ENCODE results near the gene DNPEP.

Gene DNPEP

GRCh38 chr2:219416938-219417337, 29.2 kb upstream of the DNPEP start:
- no peak overlapping the region for H3K9ac ChIP-seq (ENCODE audit: low read length)
- no peak overlapping the region for H3K4me2 ChIP-seq (ENCODE audit: low read length)
- no peak overlapping the region for H3K27ac ChIP-seq (ENCODE audit: low read depth, low read length, poor library complexity, severe bottlenecking)
- 0 out of 2 replicates have a peak, but pooled peaks cover 2% of the 10 kb centered on the region for H3K9me3 ChIP-seq (ENCODE audit: low read length)
- H2AFZ ChIP-seq (ENCODE audit: low read length), result no peak overlapping the region
- H3K9me2 ChIP-seq (ENCODE audit: low read depth, low read length), result no peaks in the 10 kb centered on the region
- no peaks in the 10 kb centered on the region for H3K4me1 ChIP-seq (ENCODE audit: insufficient read depth, low read length, severe bottlenecking)
- peaks cover under 1% of the 10 kb centered on the region; the same call in 1 of the 2 replicates for H3K27me3 ChIP-seq (ENCODE audit: insufficient read depth, low read length)
- no peaks in the 10 kb centered on the region for H4K20me1 ChIP-seq (ENCODE audit: insufficient read depth, low read length)
- H3K36me3 ChIP-seq (ENCODE audit: insufficient read depth, low read length), result no peaks in the 10 kb centered on the region; the same call in 1 of the 2 replicates
- H3K4me3 ChIP-seq (ENCODE audit: low read depth, low read length, poor library complexity, severe bottlenecking), result no peak overlapping the region
- TF ChIP-seq CTCF (IDR thresholded peaks at IDR 0.05; ENCODE audit: low read length) (no peak), EZH2 (IDR thresholded peaks at IDR 0.05; ENCODE audit: borderline replicate concordance, low read length) (no peak)
- no peaks in the 10 kb centered on the region for H3F3A ChIP-seq (ENCODE audit: insufficient read depth, low read length)
- no peaks in the 10 kb centered on the region for H3K79me2 ChIP-seq (ENCODE audit: insufficient read depth, low read length)

- no peaks in the 10 kb centered on the region; the same call in 1 of the 2 replicates for H3K36me3 ChIP-seq (ENCODE audit: insufficient read depth, low read length)
- H3K4me2 ChIP-seq (ENCODE audit: low read length), result no peak overlapping the region
- H3K79me2 ChIP-seq (ENCODE audit: insufficient read depth, low read length), result no peaks in the 10 kb centered on the region
- no peaks in the 10 kb centered on the region for H3F3A ChIP-seq (ENCODE audit: insufficient read depth, low read length)
- H3K4me1 ChIP-seq (ENCODE audit: insufficient read depth, low read length, severe bottlenecking), result no peaks in the 10 kb centered on the region
- H3K9me3 ChIP-seq (ENCODE audit: low read length), result 0 out of 2 replicates have a peak, but pooled peaks cover 2% of the 10 kb centered on the region
- no peak overlapping the region for H3K4me3 ChIP-seq (ENCODE audit: low read depth, low read length, poor library complexity, severe bottlenecking)
- H4K20me1 ChIP-seq (ENCODE audit: insufficient read depth, low read length), result no peaks in the 10 kb centered on the region
- H2AFZ ChIP-seq (ENCODE audit: low read length), result no peak overlapping the region
- peaks cover 3% of the 10 kb centered on the region; the same call in 1 of the 2 replicates for H3K27me3 ChIP-seq (ENCODE audit: insufficient read depth, low read length)
- no peak overlapping the region for H3K9ac ChIP-seq (ENCODE audit: low read length)
- no peaks in the 10 kb centered on the region for H3K9me2 ChIP-seq (ENCODE audit: low read depth, low read length)
- no peak overlapping the region for H3K27ac ChIP-seq (ENCODE audit: low read depth, low read length, poor library complexity, severe bottlenecking)
- TF ChIP-seq CTCF (IDR thresholded peaks at IDR 0.05; ENCODE audit: low read length), result no peak
- TF ChIP-seq EZH2 (IDR thresholded peaks at IDR 0.05; ENCODE audit: borderline replicate concordance, low read length), result no peak
Measured at GRCh38 chr2:219416235-219416602, 28.5 kb upstream of the DNPEP start.

GRCh38 chr2:219415580-219416234, 28.0 kb upstream of the DNPEP start:
- H3K27me3 ChIP-seq (ENCODE audit: insufficient read depth, low read length), result peaks cover 3% of the 10 kb centered on the region; the same call in 1 of the 2 replicates
- H4K20me1 ChIP-seq (ENCODE audit: insufficient read depth, low read length), result no peaks in the 10 kb centered on the region
- no peak overlapping the region for H3K27ac ChIP-seq (ENCODE audit: low read depth, low read length, poor library complexity, severe bottlenecking)
- H3K79me2 ChIP-seq (ENCODE audit: insufficient read depth, low read length), result no peaks in the 10 kb centered on the region
- TF ChIP-seq CTCF (IDR thresholded peaks at IDR 0.05; ENCODE audit: low read length) (no peak), EZH2 (IDR thresholded peaks at IDR 0.05; ENCODE audit: borderline replicate concordance, low read length) (no peak)
- H3K9me3 ChIP-seq (ENCODE audit: low read length), result 0 out of 2 replicates have a peak, but pooled peaks cover 2% of the 10 kb centered on the region
- no peak overlapping the region for H3K4me2 ChIP-seq (ENCODE audit: low read length)
- H3K9me2 ChIP-seq (ENCODE audit: low read depth, low read length), result no peaks in the 10 kb centered on the region
- no peak overlapping the region for H2AFZ ChIP-seq (ENCODE audit: low read length)
- no peaks in the 10 kb centered on the region for H3F3A ChIP-seq (ENCODE audit: insufficient read depth, low read length)
- H3K4me1 ChIP-seq (ENCODE audit: insufficient read depth, low read length, severe bottlenecking), result no peaks in the 10 kb centered on the region
- no peak overlapping the region for H3K9ac ChIP-seq (ENCODE audit: low read length)
- no peak overlapping the region for H3K4me3 ChIP-seq (ENCODE audit: low read depth, low read length, poor library complexity, severe bottlenecking)
- H3K36me3 ChIP-seq (ENCODE audit: insufficient read depth, low read length), result no peaks in the 10 kb centered on the region; the same call in 1 of the 2 replicates
